HUES64 (cell line): ENCODE results near the gene NEURL1.

Experiments
- H3K27ac ChIP-seq: 2 replicates; pipeline ENCODE4 v1.7.0; 2013; ENCODE audit warnings: low read depth, low read length, inconsistent platforms
- H3K27me3 ChIP-seq: 2 replicates; pipeline ENCODE4 v1.6.1; 2013; ENCODE audit warnings: mild to moderate bottlenecking, low read length; ENCODE audit not compliant: insufficient read depth
- H3K36me3 ChIP-seq: 2 replicates; pipeline ENCODE4 v1.6.1; 2013; ENCODE audit warnings: mild to moderate bottlenecking, low read length; ENCODE audit not compliant: insufficient read depth
- H3K4me1 ChIP-seq: 2 replicates; pipeline ENCODE4 v1.6.1; 2013; ENCODE audit warnings: mild to moderate bottlenecking, low read length, moderate library complexity; ENCODE audit not compliant: insufficient read depth
- H3K4me3 ChIP-seq: 2 replicates; pipeline ENCODE4 v1.5.1; 2013; ENCODE audit warnings: mild to moderate bottlenecking, low read length, moderate library complexity
- H3K9ac ChIP-seq: 2 replicates; pipeline ENCODE4 v1.6.1; 2013; ENCODE audit warnings: mild to moderate bottlenecking, low read depth, low read length
- H3K9me3 ChIP-seq: 2 replicates; pipeline ENCODE4 v1.6.1; 2013; ENCODE audit warnings: low read depth, low read length; ENCODE audit not compliant: insufficient read depth
- WGBS: fragments of 150-250, 120-280 bp; methylation state at CpG from one replicate; pipeline ENCODE4 v1.1.7; 2013; ENCODE audit warnings: missing lambda C conversion rate; 5-methylcytosine and 5-hydroxymethylcytosine counted together

The NEURL1 gene

GRCh38 chr10:103614306-103615158 is 121.0 kb downstream of the NEURL1 start:
- Histone ChIP-seq H3K36me3 (no peaks in the 10 kb centered on the region; the same call in 1 of the 2 replicates), H3K9me3 (no peaks in the 10 kb centered on the region), H3K27me3 (no peaks in the 10 kb centered on the region), H3K9ac (no peak overlapping the region), H3K27ac (no peak overlapping the region), H3K4me3 (no peak overlapping the region), H3K4me1 (peaks cover 6% of the 10 kb centered on the region; the same call in 1 of the 2 replicates)
- 88% methylated on average over 14 of the region's 14 CpGs for WGBS

- Histone ChIP-seq H3K9me3 (no peaks in the 10 kb centered on the region), H3K9ac (no peak overlapping the region), H3K27me3 (no peaks in the 10 kb centered on the region), H3K36me3 (peaks cover 5% of the 10 kb centered on the region), H3K4me1 (peaks cover 6% of the 10 kb centered on the region; the same call in 1 of the 2 replicates), H3K27ac (no peak overlapping the region), H3K4me3 (no peak overlapping the region)
- 92% methylated on average over 20 of the region's 20 CpGs for WGBS
Measured at GRCh38 chr10:103616705-103617601, 123.4 kb downstream of the NEURL1 start.

- Histone ChIP-seq H3K27ac (no peak overlapping the region), H3K4me1 (peaks cover 6% of the 10 kb centered on the region; the same call in 1 of the 2 replicates), H3K4me3 (no peak overlapping the region), H3K9ac (no peak overlapping the region), H3K9me3 (no peaks in the 10 kb centered on the region), H3K27me3 (no peaks in the 10 kb centered on the region), H3K36me3 (peaks cover 5% of the 10 kb centered on the region; the same call in 1 of the 2 replicates)
- WGBS, result 93% methylated on average over 13 of the region's 13 CpGs
Measured at GRCh38 chr10:103617602-103618385, 124.3 kb downstream of the NEURL1 start.

- Histone ChIP-seq H3K27ac (no peak overlapping the region), H3K9me3 (no peaks in the 10 kb centered on the region), H3K4me1 (peaks cover 6% of the 10 kb centered on the region; the same call in 1 of the 2 replicates), H3K36me3 (peaks cover 5% of the 10 kb centered on the region; the same call in 1 of the 2 replicates), H3K9ac (no peak overlapping the region), H3K4me3 (no peak overlapping the region), H3K27me3 (no peaks in the 10 kb centered on the region)
- WGBS, result 92% methylated on average over 19 of the region's 19 CpGs
Measured at GRCh38 chr10:103618575-103619423, 125.3 kb downstream of the NEURL1 start.

- WGBS, result 95% methylated on average over 22 of the region's 22 CpGs
- H3K27ac ChIP-seq, result no peak overlapping the region
- H3K9ac ChIP-seq, result no peak overlapping the region
Measured at GRCh38 chr10:103619424-103620351, 126.2 kb downstream of the NEURL1 start.

GRCh38 chr10:103620352-103620740 is 126.8 kb downstream of the NEURL1 start:
- Histone ChIP-seq H3K36me3 (peaks cover 5% of the 10 kb centered on the region; the same call in 1 of the 2 replicates), H3K27me3 (no peaks in the 10 kb centered on the region), H3K9ac (no peak overlapping the region), H3K4me1 (no peaks in the 10 kb centered on the region; the same call in 1 of the 2 replicates), H3K27ac (no peak overlapping the region), H3K9me3 (no peaks in the 10 kb centered on the region), H3K4me3 (no peak overlapping the region)
- WGBS, result 93% methylated on average over 7 of the region's 7 CpGs

More at GRCh38 chr10:103619424-103620351, 126.2 kb downstream of the NEURL1 start:
- Histone ChIP-seq H3K27me3 (no peaks in the 10 kb centered on the region), H3K9me3 (no peaks in the 10 kb centered on the region), H3K36me3 (peaks cover 5% of the 10 kb centered on the region; the same call in 1 of the 2 replicates), H3K4me3 (no peak overlapping the region), H3K4me1 (peaks cover 5% of the 10 kb centered on the region; the same call in 1 of the 2 replicates)

GRCh38 chr10:103620891-103621782 is 127.6 kb downstream of the NEURL1 start:
- Histone ChIP-seq H3K9me3 (no peaks in the 10 kb centered on the region), H3K9ac (no peak overlapping the region), H3K4me1 (no peaks in the 10 kb centered on the region), H3K27me3 (no peaks in the 10 kb centered on the region), H3K36me3 (peaks cover 5% of the 10 kb centered on the region; the same call in 1 of the 2 replicates), H3K4me3 (no peak overlapping the region), H3K27ac (no peak overlapping the region)
- 95% methylated on average over 15 of the region's 15 CpGs for WGBS

GRCh38 chr10:103621783-103622125 is 128.2 kb downstream of the NEURL1 start:
- Histone ChIP-seq H3K4me1 (no peaks in the 10 kb centered on the region), H3K9me3 (no peaks in the 10 kb centered on the region), H3K9ac (no peak overlapping the region), H3K4me3 (no peak overlapping the region), H3K27me3 (no peaks in the 10 kb centered on the region), H3K27ac (no peak overlapping the region), H3K36me3 (peaks cover 5% of the 10 kb centered on the region; the same call in 1 of the 2 replicates)
- WGBS, result 92% methylated on average over 4 of the region's 4 CpGs

GRCh38 chr10:103622286-103622685 is 128.8 kb downstream of the NEURL1 start:
- Histone ChIP-seq H3K4me1 (no peaks in the 10 kb centered on the region), H3K36me3 (peaks cover 5% of the 10 kb centered on the region; the same call in 1 of the 2 replicates), H3K27ac (no peak overlapping the region), H3K4me3 (no peak overlapping the region), H3K27me3 (no peaks in the 10 kb centered on the region), H3K9me3 (no peaks in the 10 kb centered on the region), H3K9ac (no peak overlapping the region)
- WGBS, result 97% methylated on average over 18 of the region's 18 CpGs
